IMR-90 (cell line): ENCODE results near the gene ZC3H15. TPM values are rescaled to one million over a fixed set of nuclear protein-coding genes. Genes with fewer than 3 reads are reported as not detected.

Experiments
- ATAC-seq: fragments of 200-7000 bp; cut with Tn5 transposase; 2 replicates; pipeline ENCODE4 v1.9.1; 2020; ENCODE audit warnings: low read depth, mild to moderate bottlenecking, moderate library complexity
- BruUV-seq: library from RNA; stranded (reverse); fragments of 400-500 nt; replicated peaks from 2 replicates; lab custom pipeline; 2021; lab: Mats Ljungman, UMichigan
- CTCF ChIA-PET: fragments of 300-600 bp; formaldehyde crosslinking; extraction: SDS; loops from one replicate; lab custom pipeline; 2021; ENCODE audit warnings: antibody characterized with exemption; lab: Yijun Ruan, JAX
- POLR2A ChIA-PET: fragments of 300-600 bp; sonication (Branson Sonifier 250); formaldehyde crosslinking; loops from one replicate; lab custom pipeline; 2022; ENCODE audit warnings: antibody characterized with exemption; ENCODE audit not compliant: unreplicated experiment; lab: Charles Lee
- DNase-seq: peaks from one replicate; pipeline ENCODE4 v3.0.0; 2013
- H2AFZ ChIP-seq: replicated peaks from 2 replicates; pipeline ENCODE3; 2013; ENCODE audit warnings: low read length, mild to moderate bottlenecking; ENCODE audit not compliant: poor library complexity
- H2AK5ac ChIP-seq: 2 replicates; pipeline ENCODE4 v1.6.1; 2013; ENCODE audit warnings: low read depth, low read length, inconsistent platforms
- H2AK9ac ChIP-seq: replicated peaks from 2 replicates; pipeline ENCODE3; 2013; ENCODE audit warnings: mild to moderate bottlenecking, low read depth, low read length, moderate library complexity; ENCODE audit not compliant: poor library complexity
- H2BK120ac ChIP-seq: 2 replicates; pipeline ENCODE4 v1.6.1; 2013; ENCODE audit warnings: low read depth, low read length, inconsistent platforms
- H2BK15ac ChIP-seq: 3 replicates; pipeline ENCODE4 v1.6.1; 2013; ENCODE audit warnings: low read depth, low read length, inconsistent platforms
- H2BK20ac ChIP-seq: 2 replicates; pipeline ENCODE4 v1.6.1; 2013; ENCODE audit warnings: low read depth, mild to moderate bottlenecking, inconsistent platforms, low read length, moderate library complexity
- H2BK5ac ChIP-seq: 2 replicates; pipeline ENCODE4 v1.6.1; 2013; ENCODE audit warnings: mild to moderate bottlenecking, low read depth, low read length, inconsistent platforms; ENCODE audit not compliant: poor library complexity, severe bottlenecking
- H3K14ac ChIP-seq: replicated peaks from 2 replicates; pipeline ENCODE4 v1.6.1; 2013; ENCODE audit warnings: low read depth, low read length, inconsistent platforms
- H3K18ac ChIP-seq: 2 replicates; pipeline ENCODE4 v1.6.1; 2013; ENCODE audit warnings: low read depth, low read length, control low read depth
- H3K23ac ChIP-seq: 2 replicates; pipeline ENCODE4 v1.6.1; 2013; ENCODE audit warnings: low read depth, low read length, inconsistent platforms
- H3K27ac ChIP-seq: 2 replicates; pipeline ENCODE4 v1.5.1; 2013; ENCODE audit warnings: mild to moderate bottlenecking, control low read depth, low read length; ENCODE audit not compliant: insufficient read depth
- H3K27me3 ChIP-seq: 2 replicates; pipeline ENCODE4 v1.6.1; 2013; ENCODE audit warnings: low read length; ENCODE audit not compliant: control insufficient read depth, insufficient read depth
- H3K36me3 ChIP-seq: 2 replicates; pipeline ENCODE4 v1.6.1; 2013; ENCODE audit warnings: low read length, mixed read lengths; ENCODE audit not compliant: control insufficient read depth, insufficient read depth
- H3K4ac ChIP-seq: 2 replicates; pipeline ENCODE4 v1.6.1; 2013; ENCODE audit warnings: low read depth, low read length, inconsistent platforms
- H3K4me1 ChIP-seq: 2 replicates; pipeline ENCODE4 v1.6.1; 2013; ENCODE audit warnings: low read length, mixed read lengths; ENCODE audit not compliant: control insufficient read depth, insufficient read depth
- H3K4me2 ChIP-seq: 2 replicates; pipeline ENCODE4 v1.6.1; 2013; ENCODE audit warnings: low read depth, mild to moderate bottlenecking, control low read depth, low read length, moderate library complexity
- H3K4me3 ChIP-seq: 2 replicates; pipeline ENCODE4 v1.5.1; 2013; ENCODE audit warnings: low read depth, mild to moderate bottlenecking, control low read depth, low read length, moderate library complexity; ENCODE audit not compliant: insufficient read depth
- H3K56ac ChIP-seq: 2 replicates; pipeline ENCODE4 v1.6.1; 2013; ENCODE audit warnings: low read length, inconsistent platforms; ENCODE audit not compliant: insufficient read depth; ENCODE audit errors: extremely low read depth
- H3K79me1 ChIP-seq, 2 experiments: 2 replicates each; pipeline ENCODE4 v1.6.1; 2013; ENCODE audit warnings: low read length in 2 of 2, inconsistent platforms in 1 of 2, low read depth in 1 of 2
- H3K9ac ChIP-seq: 2 replicates; pipeline ENCODE4 v1.6.1; 2013; ENCODE audit warnings: low read depth, low read length, control low read depth
- H3K9me1 ChIP-seq: 2 replicates; pipeline ENCODE4 v1.6.1; 2013; ENCODE audit warnings: low read length, inconsistent platforms; ENCODE audit not compliant: insufficient read depth
- H3K9me3 ChIP-seq: 2 replicates; pipeline ENCODE4 v1.6.1; 2013; ENCODE audit warnings: low read length; ENCODE audit not compliant: control insufficient read depth, insufficient read depth
- H4K20me1 ChIP-seq: 2 replicates; pipeline ENCODE4 v1.6.1; 2013; ENCODE audit warnings: low read length, inconsistent platforms; ENCODE audit not compliant: insufficient read depth
- H4K5ac ChIP-seq: 2 replicates; pipeline ENCODE4 v1.6.1; 2013; ENCODE audit warnings: mild to moderate bottlenecking, low read depth, low read length, control low read depth
- H4K8ac ChIP-seq, 2 experiments: 2 replicates each; pipeline ENCODE4 v1.6.1; 2013; ENCODE audit warnings: low read depth in 2 of 2, low read length in 2 of 2, control low read depth in 1 of 2, inconsistent platforms in 1 of 2
- H4K91ac ChIP-seq: 2 replicates; pipeline ENCODE4 v1.6.1; 2013; ENCODE audit warnings: low read depth, low read length, inconsistent platforms; ENCODE audit not compliant: insufficient read depth
- CHD1 ChIP-seq: IDR thresholded peaks from 2 replicates; pipeline ENCODE4 v1.6.1; 2012; ENCODE audit warnings: low read depth, low read length, improper control_type of control experiment
- FOS ChIP-seq: fragments of 150-350 bp; IDR thresholded peaks from 2 replicates; pipeline ENCODE4 v1.6.1; 2016; ENCODE audit warnings: low read depth, low read length
- MAZ ChIP-seq: IDR thresholded peaks from 2 replicates; pipeline ENCODE4 v1.6.1; 2012; ENCODE audit warnings: low read depth, mild to moderate bottlenecking, low read length, improper control_type of control experiment, moderate library complexity, borderline replicate concordance
- RFX5 ChIP-seq: IDR thresholded peaks from 2 replicates; pipeline ENCODE4 v1.8.0; 2012; ENCODE audit warnings: low read depth, mild to moderate bottlenecking, low read length, moderate library complexity
- WGBS, 2 experiments: methylation state at CpG; one replicate each; pipeline versions ENCODE4 v1.1.5 to v1.1.7; 2013; ENCODE audit warnings: missing lambda C conversion rate in 2 of 2; ENCODE audit not compliant: insufficient read length in 1 of 2; ENCODE audit errors: extremely low coverage in 2 of 2; 5-methylcytosine and 5-hydroxymethylcytosine counted together
- dilution Hi-C: fragments of 300-500 bp; cut with HindIII; formaldehyde crosslinking; loops from one replicate; pipeline ENCODE4 v1.14.3; 2018; ENCODE audit warnings: low sequenced_read_pairs; ENCODE audit not compliant: unreplicated experiment
- in situ Hi-C: fragments of 300-500 bp; cut with MboI; formaldehyde crosslinking; loops from 3 replicates; pipeline ENCODE4 v1.14.3; 2019; ENCODE audit warnings: low sequenced_read_pairs, inconsistent platforms, mixed read lengths
- intact Hi-C: fragments of 100-400 bp; cut with micrococcal nuclease; formaldehyde crosslinking; loops from 2 replicates; pipeline ENCODE4 v1.10.0; 2022
- polyA plus RNA-seq, 3 experiments: library from polyadenylated mRNA; depleted of rRNA; stranded (reverse); fragments of >200 nt; gene quantifications; 2 replicates each; pipeline ENCODE4 v1.2.3, GENCODE V29; 2012; ENCODE audit warnings: low replicate concordance in 1 of 3
- total RNA-seq: library from RNA; depleted of rRNA; stranded (reverse); fragments of >200 nt; gene quantifications from 2 replicates; pipeline ENCODE4 v1.2.3, GENCODE V29; 2012

Gene ZC3H15
- total and polyA plus RNA-seq, 2 of the 4 experiments (the other 2 are of a cell fraction): 22.9 to 47.4 TPM

GRCh38 chr2:186493564-186494085, 7.6 kb downstream of the ZC3H15 start:
- dilution Hi-C loops: no loop called here
- H3K14ac ChIP-seq: no peak overlapping the region
- DNase-seq: no peak
- no peak overlapping the region for H2AK5ac ChIP-seq
- intact Hi-C loops: no loop called here
- H3K36me3 ChIP-seq: peaks cover 10% of the 10 kb centered on the region
- H2BK15ac ChIP-seq: no peak overlapping the region
- H3K56ac ChIP-seq: no peak overlapping the region
- in situ Hi-C loops: no loop called here
- peaks cover 14% of the 10 kb centered on the region for H3K9me1 ChIP-seq
- no peak overlapping the region for H2BK5ac ChIP-seq
- peaks cover 54% of the 10 kb centered on the region for H4K20me1 ChIP-seq
- H3K4ac ChIP-seq: no peak overlapping the region
- no CpG with 5 or more reads among the region's 2 CpGs for WGBS, 2 experiments
- no peak; the same call in 1 of the 2 replicates for ATAC-seq
- H2BK20ac ChIP-seq: no peak overlapping the region
- H2AFZ ChIP-seq: no peak overlapping the region
- H3K23ac ChIP-seq: no peak overlapping the region
- BruUV-seq: no TSS peak
- H2AK9ac ChIP-seq: no peak overlapping the region
- H4K91ac ChIP-seq: no peak overlapping the region
- H3K4me3 ChIP-seq: no peak overlapping the region
- no peak overlapping the region for H3K18ac ChIP-seq
- H3K4me1 ChIP-seq: no peaks in the 10 kb centered on the region; the same call in none of the 2 replicates
- POLR2A ChIA-PET: no interaction called here
- H3K27ac ChIP-seq: no peak overlapping the region
- no peak for TF ChIP-seq FOS
- no peak for TF ChIP-seq MAZ
- TF ChIP-seq RFX5: no peak
- no peak for TF ChIP-seq CHD1
- no peak overlapping the region for H4K5ac ChIP-seq
- H3K4me2 ChIP-seq: no peak overlapping the region
- peaks cover 9 to 36% of the 10 kb centered on the region in 2 experiments; a peak in 3 of 4 replicates for H3K79me1 ChIP-seq
- CTCF ChIA-PET: no interaction called here
- H3K9ac ChIP-seq: no peak overlapping the region
- H4K8ac ChIP-seq: no peak overlapping the region
- H3K9me3 ChIP-seq: no peaks in the 10 kb centered on the region
- no peaks in the 10 kb centered on the region for H3K27me3 ChIP-seq
- H2BK120ac ChIP-seq: no peak overlapping the region
